Cardiac muscle cell (in vitro differentiated cells and primary cell): ENCODE results near the gene PNLIPRP3. TPM values are rescaled to one million over a fixed set of nuclear protein-coding genes. Genes with fewer than 3 reads are reported as not detected.

Experiments
- DNase-seq, 2 donors: peaks; one replicate each; pipeline versions ENCODE4 v3.0.0 to v3.0.0-alpha.2; 2010 to 2017; ENCODE audit warnings: low read depth in 1 of 2, low spot score in 1 of 2
- H3K27ac ChIP-seq: fragments of 200-600 bp; sonication (generic); 2 replicates; pipeline ENCODE4 v1.5.1; 2016
- H3K27me3 ChIP-seq: fragments of 200-600 bp; sonication (generic); 2 replicates; pipeline ENCODE4 v1.6.0; 2016; ENCODE audit warnings: control low read depth
- H3K36me3 ChIP-seq: fragments of 200-600 bp; sonication (generic); 2 replicates; pipeline ENCODE4 v1.5.1; 2016; ENCODE audit warnings: control low read depth
- H3K4me1 ChIP-seq: fragments of 200-600 bp; sonication (generic); 2 replicates; pipeline ENCODE4 v1.8.1; 2017; ENCODE audit warnings: low read depth, mild to moderate bottlenecking, mixed run types
- H3K4me3 ChIP-seq: fragments of 200-600 bp; sonication (generic); 2 replicates; pipeline ENCODE4 v1.5.1; 2016; ENCODE audit warnings: mild to moderate bottlenecking
- H3K9me3 ChIP-seq: fragments of 200-600 bp; sonication (generic); 2 replicates; pipeline ENCODE4 v1.5.1; 2017; ENCODE audit warnings: low read depth, mild to moderate bottlenecking, control low read depth
- polyA plus RNA-seq: library from polyadenylated mRNA; unstranded; fragments of >200 nt; fragmentation: Nextera tagmentation; extraction: Ambion mirVana; gene quantifications from 2 replicates; pipeline ENCODE4 v1.2.1, GENCODE V29; 2016
- total RNA-seq: library from RNA; depleted of rRNA; stranded (reverse); fragments of >200 nt; gene quantifications from 2 replicates; pipeline ENCODE4 v1.2.3, GENCODE V29; 2016
- TF ChIP-seq, protein P1 (sequence below): IDR thresholded peaks from 2 replicates; pipeline ENCODE4 v1.5.1; 2012; ENCODE audit warnings: low read depth, mild to moderate bottlenecking, low read length

The PNLIPRP3 gene
- total and polyA plus RNA-seq, 2 experiments from 2014 or later, result not detected

GRCh38 chr10:116524736-116525135 lies 97.1 kb downstream of the PNLIPRP3 start:
- Histone ChIP-seq H3K27ac (no peak overlapping the region), H3K4me1 (no peaks in the 10 kb centered on the region), H3K27me3 (no peaks in the 10 kb centered on the region), H3K36me3 (no peaks in the 10 kb centered on the region), H3K4me3 (no peak overlapping the region), H3K9me3 (no peaks in the 10 kb centered on the region)
- DNase-seq, result no peak
- TF ChIP-seq, protein P1, sequence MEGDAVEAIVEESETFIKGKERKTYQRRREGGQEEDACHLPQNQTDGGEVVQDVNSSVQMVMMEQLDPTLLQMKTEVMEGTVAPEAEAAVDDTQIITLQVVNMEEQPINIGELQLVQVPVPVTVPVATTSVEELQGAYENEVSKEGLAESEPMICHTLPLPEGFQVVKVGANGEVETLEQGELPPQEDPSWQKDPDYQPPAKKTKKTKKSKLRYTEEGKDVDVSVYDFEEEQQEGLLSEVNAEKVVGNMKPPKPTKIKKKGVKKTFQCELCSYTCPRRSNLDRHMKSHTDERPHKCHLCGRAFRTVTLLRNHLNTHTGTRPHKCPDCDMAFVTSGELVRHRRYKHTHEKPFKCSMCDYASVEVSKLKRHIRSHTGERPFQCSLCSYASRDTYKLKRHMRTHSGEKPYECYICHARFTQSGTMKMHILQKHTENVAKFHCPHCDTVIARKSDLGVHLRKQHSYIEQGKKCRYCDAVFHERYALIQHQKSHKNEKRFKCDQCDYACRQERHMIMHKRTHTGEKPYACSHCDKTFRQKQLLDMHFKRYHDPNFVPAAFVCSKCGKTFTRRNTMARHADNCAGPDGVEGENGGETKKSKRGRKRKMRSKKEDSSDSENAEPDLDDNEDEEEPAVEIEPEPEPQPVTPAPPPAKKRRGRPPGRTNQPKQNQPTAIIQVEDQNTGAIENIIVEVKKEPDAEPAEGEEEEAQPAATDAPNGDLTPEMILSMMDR, result no peak

GRCh38 chr10:116526219-116526618 lies 98.6 kb downstream of the PNLIPRP3 start:
- DNase-seq, result no peak
- H3K4me1 ChIP-seq, result no peaks in the 10 kb centered on the region

More at GRCh38 chr10:116526219-116526618, 98.6 kb downstream of the PNLIPRP3 start:
- TF ChIP-seq, protein P1, result no peak
- no peaks in the 10 kb centered on the region for H3K9me3 ChIP-seq
- H3K27me3 ChIP-seq, result no peaks in the 10 kb centered on the region
- no peaks in the 10 kb centered on the region for H3K36me3 ChIP-seq
- no peak overlapping the region for H3K27ac ChIP-seq
- no peak overlapping the region for H3K4me3 ChIP-seq

Other genes starting within 250 kb of the PNLIPRP3 start
- 5.0 and 5.1 TPM in 2 replicates for gene GFRA1, start 154.6 kb upstream of the PNLIPRP3 start, total RNA-seq
- gene GFRA1, start 154.6 kb upstream of the PNLIPRP3 start, polyA plus RNA-seq, result 1.7 and 3.4 TPM in 2 replicates
- not detected in 2 replicates for gene CCDC172, start 103.4 kb upstream of the PNLIPRP3 start, total RNA-seq
- gene CCDC172, start 103.4 kb upstream of the PNLIPRP3 start, polyA plus RNA-seq, result not detected in 2 replicates
- not detected in 2 replicates for gene PNLIP, start 118.1 kb downstream of the PNLIPRP3 start, total RNA-seq
- gene PNLIP, start 118.1 kb downstream of the PNLIPRP3 start, polyA plus RNA-seq, result not detected in 2 replicates
- gene PNLIPRP1, start 163.1 kb downstream of the PNLIPRP3 start, total RNA-seq, result not detected in 2 replicates
- not detected in 2 replicates for gene PNLIPRP1, start 163.1 kb downstream of the PNLIPRP3 start, polyA plus RNA-seq
- gene PNLIPRP2, start 193.1 kb downstream of the PNLIPRP3 start, total RNA-seq, result not detected in 2 replicates
- gene PNLIPRP2, start 193.1 kb downstream of the PNLIPRP3 start, polyA plus RNA-seq, result not detected in 2 replicates